Activated T-helper 17 cell treated with anti-CD3 and anti-CD28 coated beads, Interleukin-2, amount 50 U/mL, for 72 hours (primary cell): ENCODE data around the gene GAL3ST2. TPM values are rescaled to one million over a fixed set of nuclear protein-coding genes. Genes with fewer than 3 reads are reported as not detected.

ENCODE experiments used
- ATAC-seq: fragments of 150-1000 bp; cut with Tn5 transposase; replicated peaks from 2 replicates; pipeline ENCODE4 v1.10.0; 2021; ENCODE audit warnings: mild to moderate bottlenecking, moderate library complexity
- H3K27ac Mint-ChIP-seq: one replicate; pipeline ENCODE4 v1.8.0; 2022; ENCODE audit warnings: mixed read lengths
- H3K27me3 Mint-ChIP-seq: one replicate; pipeline ENCODE4 v1.8.0; 2022; ENCODE audit warnings: mixed read lengths
- H3K36me3 Mint-ChIP-seq: one replicate; pipeline ENCODE4 v1.8.0; 2022; ENCODE audit warnings: low read depth, mild to moderate bottlenecking, mixed read lengths
- H3K4me1 Mint-ChIP-seq: one replicate; pipeline ENCODE4 v1.8.0; 2022; ENCODE audit warnings: mixed read lengths
- H3K4me3 Mint-ChIP-seq: one replicate; pipeline ENCODE4 v1.8.0; 2022; ENCODE audit warnings: mild to moderate bottlenecking, mixed read lengths
- H3K9me3 Mint-ChIP-seq: one replicate; pipeline ENCODE4 v1.8.0; 2022; ENCODE audit warnings: mixed read lengths
- total RNA-seq, 2 donors: library from RNA; stranded (reverse); gene quantifications; one replicate each; pipeline ENCODE4 v1.2.3, GENCODE V29; 2022

GAL3ST2 gene
- total RNA-seq, 2 donors from 2014 or later, result 0.35 to 4.1 TPM

- Mint-ChIP-seq H3K27me3 (peaks cover 6% of the 10 kb centered on the region), H3K4me1 (peaks cover 28% of the 10 kb centered on the region), H3K4me3 (no peak overlapping the region), H3K36me3 (peaks cover 22% of the 10 kb centered on the region), H3K9me3 (no peaks in the 10 kb centered on the region), H3K27ac (no peak overlapping the region)
- no peak for ATAC-seq
These were observed 64.8 kb downstream of the GAL3ST2 start for GRCh38 chr2:241841181-241842066.

DNA sequence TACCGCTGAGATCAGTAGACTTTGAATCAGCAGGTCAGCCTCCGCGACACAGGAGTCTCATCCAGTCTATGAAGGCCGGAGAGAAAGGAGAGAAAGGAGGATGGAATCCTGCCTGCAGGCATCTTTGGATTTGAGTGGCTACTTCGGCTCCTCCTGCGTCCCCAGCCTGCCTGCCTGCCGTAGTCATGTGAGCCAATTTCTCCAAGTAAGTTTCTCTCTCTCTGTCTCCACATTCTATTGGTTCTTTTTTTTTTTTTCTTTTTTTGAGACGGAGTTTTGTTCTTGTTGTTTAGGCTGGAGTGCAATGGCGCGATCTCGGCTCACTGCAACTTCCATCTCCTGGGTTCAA is 65.4 kb downstream of the GAL3ST2 start:
- Mint-ChIP-seq H3K27me3 (peaks cover 6% of the 10 kb centered on the region), H3K4me1 (peaks cover 31% of the 10 kb centered on the region), H3K9me3 (no peaks in the 10 kb centered on the region), H3K36me3 (peaks cover 25% of the 10 kb centered on the region), H3K4me3 (no peak overlapping the region), H3K27ac (no peak overlapping the region)
- no peak for ATAC-seq

GRCh38 chr2:241842620-241843211 is 66.1 kb downstream of the GAL3ST2 start:
- peak overlapping the region; percentile 82 for H3K4me3 Mint-ChIP-seq
- peak; percentile 59 for ATAC-seq
- H3K27ac Mint-ChIP-seq, result peak overlapping the region; percentile 88
- peaks cover 25% of the 10 kb centered on the region for H3K36me3 Mint-ChIP-seq
- H3K27me3 Mint-ChIP-seq, result peaks cover 3% of the 10 kb centered on the region
- peaks cover 31% of the 10 kb centered on the region for H3K4me1 Mint-ChIP-seq
- H3K9me3 Mint-ChIP-seq, result no peaks in the 10 kb centered on the region

GRCh38 chr2:241843321-241844065 is 66.9 kb downstream of the GAL3ST2 start:
- H3K4me3 Mint-ChIP-seq, result peak overlapping the region; percentile 82
- no peaks in the 10 kb centered on the region for H3K9me3 Mint-ChIP-seq
- ATAC-seq, result peak; percentile 0
- peaks cover 28% of the 10 kb centered on the region for H3K4me1 Mint-ChIP-seq
- H3K27me3 Mint-ChIP-seq, result peaks cover 2% of the 10 kb centered on the region
- peak overlapping the region; percentile 88 for H3K27ac Mint-ChIP-seq
- H3K36me3 Mint-ChIP-seq, result peaks cover 26% of the 10 kb centered on the region

GRCh38 chr2:241844066-241844728 is 67.6 kb downstream of the GAL3ST2 start:
- Mint-ChIP-seq H3K27ac (peak overlapping the region; percentile 56), H3K27me3 (no peaks in the 10 kb centered on the region), H3K9me3 (no peaks in the 10 kb centered on the region), H3K4me3 (peak overlapping the region; percentile 71), H3K4me1 (peaks cover 24% of the 10 kb centered on the region), H3K36me3 (peaks cover 31% of the 10 kb centered on the region)
- ATAC-seq, result peak; percentile 80

DNA sequence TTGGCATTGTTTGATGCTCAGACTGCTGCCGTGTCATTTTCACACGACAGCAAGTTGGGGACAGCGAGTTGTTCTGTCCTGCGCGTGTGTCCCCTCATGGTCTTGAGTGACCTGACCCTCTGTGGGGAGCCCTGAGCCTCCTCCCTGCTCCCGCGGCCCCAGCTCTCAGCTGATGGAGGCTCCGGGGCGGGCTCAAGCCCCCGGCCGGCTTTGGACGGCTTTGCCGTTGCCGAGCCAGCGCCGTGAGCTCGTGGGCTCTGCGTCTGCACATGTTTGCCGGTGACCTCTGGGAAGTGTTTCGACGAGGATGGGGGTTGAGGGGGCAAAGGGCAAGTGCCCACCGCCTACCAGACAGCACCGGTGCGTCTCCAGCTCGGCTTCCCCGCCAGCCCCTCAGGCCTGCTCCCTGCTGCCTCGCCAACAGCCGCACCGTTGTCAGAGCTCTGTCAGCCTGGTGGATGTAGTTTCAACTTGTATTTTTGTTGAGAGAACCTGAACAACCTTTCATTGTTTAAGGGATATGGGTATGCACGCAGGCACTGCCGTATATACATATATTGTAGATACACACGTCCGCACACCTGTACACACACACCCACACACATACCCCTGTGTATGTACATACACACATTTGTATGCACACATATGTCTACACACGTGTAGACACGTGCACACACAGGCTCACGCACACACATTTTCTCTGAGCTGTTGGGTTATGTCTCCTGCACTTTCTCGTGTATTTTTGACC is 68.4 kb downstream of the GAL3ST2 start:
- peak overlapping the region; percentile 71 for H3K4me3 Mint-ChIP-seq
- no peaks in the 10 kb centered on the region for H3K27me3 Mint-ChIP-seq
- H3K36me3 Mint-ChIP-seq, result peaks cover 31% of the 10 kb centered on the region
- H3K27ac Mint-ChIP-seq, result peak overlapping the region; percentile 56
- peaks cover 24% of the 10 kb centered on the region for H3K4me1 Mint-ChIP-seq
- no peaks in the 10 kb centered on the region for H3K9me3 Mint-ChIP-seq
- no peak for ATAC-seq

- Mint-ChIP-seq H3K9me3 (no peaks in the 10 kb centered on the region), H3K4me3 (peak overlapping the region; percentile 71), H3K36me3 (peaks cover 35% of the 10 kb centered on the region), H3K4me1 (peaks cover 24% of the 10 kb centered on the region), H3K27ac (peak overlapping the region; percentile 56), H3K27me3 (no peaks in the 10 kb centered on the region)
- no peak for ATAC-seq
These were observed 69.8 kb downstream of the GAL3ST2 start for GRCh38 chr2:241846406-241846805.

DNA sequence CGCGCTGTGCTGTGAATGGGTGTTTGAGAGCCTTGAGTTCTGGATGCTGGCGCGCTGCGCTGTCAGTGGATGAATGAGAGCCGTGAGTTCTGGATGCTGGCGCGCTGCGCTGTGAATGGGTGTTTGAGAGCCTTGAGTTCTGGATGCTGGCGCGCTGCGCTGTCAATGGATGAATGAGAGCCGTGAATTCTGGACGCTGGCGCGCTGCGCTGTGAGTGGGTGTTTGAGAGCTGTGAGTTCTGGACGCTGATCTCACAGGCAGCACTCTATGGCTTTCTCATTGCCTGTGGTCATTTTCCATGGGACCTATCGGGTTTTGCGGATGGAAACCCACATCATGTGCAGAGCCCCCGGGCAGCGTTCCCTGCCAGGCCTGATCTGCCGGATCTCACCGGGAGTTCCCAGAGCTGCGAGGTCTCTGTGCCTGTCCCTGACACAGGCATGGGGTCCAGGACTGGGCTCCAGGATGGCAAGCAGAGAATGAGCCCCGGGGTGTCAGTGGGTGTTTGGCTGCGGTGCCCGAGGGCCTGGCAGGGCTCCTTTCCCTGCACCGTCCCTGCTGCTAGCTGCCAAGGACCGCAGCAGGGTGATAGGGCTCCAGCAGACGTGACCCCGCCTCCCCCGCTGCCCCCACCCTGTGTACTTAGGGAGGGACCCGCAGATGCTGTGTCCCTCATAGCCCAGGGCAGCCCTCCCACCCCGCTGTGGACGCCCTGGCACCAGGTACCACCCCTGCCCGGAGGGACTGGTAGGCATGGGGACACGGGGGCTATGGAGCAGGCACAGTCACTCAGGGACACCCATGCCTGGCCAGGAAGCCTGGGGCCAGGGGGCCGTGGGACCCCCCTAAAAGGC is 72.4 kb downstream of the GAL3ST2 start:
- no peaks in the 10 kb centered on the region for H3K27me3 Mint-ChIP-seq
- no peak overlapping the region for H3K4me3 Mint-ChIP-seq
- peak; percentile 2 for ATAC-seq
- H3K36me3 Mint-ChIP-seq, result peaks cover 50% of the 10 kb centered on the region
- no peaks in the 10 kb centered on the region for H3K9me3 Mint-ChIP-seq
- peaks cover 16% of the 10 kb centered on the region for H3K4me1 Mint-ChIP-seq
- H3K27ac Mint-ChIP-seq, result no peak overlapping the region

- no peaks in the 10 kb centered on the region for H3K9me3 Mint-ChIP-seq
- peak; percentile 32 for ATAC-seq
- no peak overlapping the region for H3K27ac Mint-ChIP-seq
- no peak overlapping the region for H3K4me3 Mint-ChIP-seq
- peaks cover 16% of the 10 kb centered on the region for H3K4me1 Mint-ChIP-seq
- H3K36me3 Mint-ChIP-seq, result peaks cover 50% of the 10 kb centered on the region
- no peaks in the 10 kb centered on the region for H3K27me3 Mint-ChIP-seq
These were observed 73.3 kb downstream of the GAL3ST2 start for GRCh38 chr2:241849616-241850543.

DNA sequence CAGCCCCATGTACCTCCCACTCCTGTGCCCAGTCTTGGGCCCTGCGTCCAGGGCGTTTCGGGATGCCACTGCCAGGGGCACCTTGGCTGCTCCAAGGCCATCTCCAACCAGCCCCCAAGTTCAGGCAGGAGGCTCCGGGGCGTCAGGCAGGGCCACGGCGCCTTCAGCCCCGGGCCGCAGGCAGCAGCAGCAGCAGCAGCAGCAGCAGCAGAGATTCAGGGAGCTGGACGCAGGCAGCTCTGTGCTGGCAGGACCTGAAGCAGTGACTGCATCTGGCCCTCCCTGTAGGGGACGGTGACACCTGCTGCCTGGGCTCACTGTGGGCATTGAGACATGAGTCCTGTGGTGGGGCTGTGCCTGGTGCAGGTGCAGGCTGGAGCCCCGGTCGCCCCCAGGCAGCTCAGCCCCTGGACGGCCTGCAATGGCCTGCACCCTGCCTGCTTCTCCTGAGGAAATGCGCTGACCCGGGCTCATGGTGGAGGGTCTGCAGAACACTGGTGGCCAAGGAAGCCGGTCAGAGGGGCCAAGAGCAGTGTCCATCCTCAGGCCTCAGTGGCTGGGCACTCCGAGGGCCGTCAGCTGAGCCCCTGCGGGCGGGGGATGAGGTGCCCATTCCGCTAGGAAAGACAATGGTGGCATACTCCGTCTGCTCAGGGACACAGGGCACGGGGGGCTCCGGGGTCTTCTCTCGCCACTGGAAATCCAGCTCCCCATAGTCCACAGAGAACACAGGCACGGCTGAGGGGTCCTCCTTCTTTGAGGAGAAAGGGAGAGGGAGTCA is 74.1 kb downstream of the GAL3ST2 start:
- peaks cover 49% of the 10 kb centered on the region for H3K36me3 Mint-ChIP-seq
- H3K27me3 Mint-ChIP-seq, result no peaks in the 10 kb centered on the region
- H3K4me1 Mint-ChIP-seq, result peaks cover 9% of the 10 kb centered on the region
- no peaks in the 10 kb centered on the region for H3K9me3 Mint-ChIP-seq
- peak; percentile 21 for ATAC-seq
- no peak overlapping the region for H3K27ac Mint-ChIP-seq
- no peak overlapping the region for H3K4me3 Mint-ChIP-seq

GRCh38 chr2:241851325-241852115 is 74.9 kb downstream of the GAL3ST2 start:
- no peak for ATAC-seq
- no peaks in the 10 kb centered on the region for H3K27me3 Mint-ChIP-seq
- no peaks in the 10 kb centered on the region for H3K9me3 Mint-ChIP-seq
- H3K27ac Mint-ChIP-seq, result no peak overlapping the region
- no peak overlapping the region for H3K4me3 Mint-ChIP-seq
- peaks cover 4% of the 10 kb centered on the region for H3K4me1 Mint-ChIP-seq
- H3K36me3 Mint-ChIP-seq, result peaks cover 50% of the 10 kb centered on the region
